ENCODE data around the gene CCR8. TPM values are rescaled to one million over a fixed set of nuclear protein-coding genes. Genes with fewer than 3 reads are reported as not detected.

Gene CCR8
- polyA plus RNA-seq, 4 donors: 0.09 TPM; not detected in 3

- Histone ChIP-seq H3K36me3 (ENCODE audit: control insufficient read depth in 3 of 3, insufficient read depth in 2 of 3, low read depth in 1 of 3, low read length in 3 of 3) (no peaks in the 10 kb centered on the region), H3K4me3 (ENCODE audit: low read depth in 1 of 3, low read length in 3 of 3) (no peak overlapping the region), H3K27me3 (ENCODE audit: control insufficient read depth in 3 of 3, insufficient read depth in 3 of 3, low read length in 3 of 3) (no peaks in the 10 kb centered on the region), H3K27ac (ENCODE audit: low read depth in 1 of 3, low read length in 2 of 3) (no peak overlapping the region), H3K9me3 (ENCODE audit: control insufficient read depth in 2 of 2, insufficient read depth in 1 of 2, low read depth in 1 of 2, low read length in 1 of 2) (no peaks in the 10 kb centered on the region), H3K4me1 (ENCODE audit: control insufficient read depth in 3 of 3, insufficient read depth in 2 of 3, low read depth in 1 of 3, low read length in 2 of 3) (no peaks in the 10 kb centered on the region)
- WGBS, 3 donors: 58 to 62% (median 59%) methylated on average over 8 of the region's 8 CpGs
- no peak for FAIRE-seq
- DNase-seq: no peak
Observed at GRCh38 chr3:39287216-39288164, 42.0 kb upstream of the CCR8 start.

- DNase-seq: peak; percentile 80 to 88
- no peak overlapping the region for H3K27ac ChIP-seq (ENCODE audit: low read depth in 1 of 3, low read length in 2 of 3)
- no peaks in the 10 kb centered on the region for H3K9me3 ChIP-seq (ENCODE audit: control insufficient read depth in 2 of 2, insufficient read depth in 1 of 2, low read depth in 1 of 2, low read length in 1 of 2)
- H3K27me3 ChIP-seq (ENCODE audit: control insufficient read depth in 3 of 3, insufficient read depth in 3 of 3, low read length in 3 of 3): no peaks in the 10 kb centered on the region
- 27% methylated on average over 3 of the region's 3 CpGs for WGBS, 3 donors
- no peaks in the 10 kb centered on the region for H3K36me3 ChIP-seq (ENCODE audit: control insufficient read depth in 3 of 3, insufficient read depth in 2 of 3, low read depth in 1 of 3, low read length in 3 of 3)
- H3K4me3 ChIP-seq (ENCODE audit: low read depth in 1 of 3, low read length in 3 of 3): no peak overlapping the region
- H3K4me1 ChIP-seq (ENCODE audit: control insufficient read depth in 3 of 3, insufficient read depth in 2 of 3, low read depth in 1 of 3, low read length in 2 of 3): no peaks in the 10 kb centered on the region
- no peak for FAIRE-seq
Observed at GRCh38 chr3:39288300-39288808, 41.2 kb upstream of the CCR8 start.

- Histone ChIP-seq H3K4me1 (ENCODE audit: control insufficient read depth in 3 of 3, insufficient read depth in 2 of 3, low read depth in 1 of 3, low read length in 2 of 3) (no peaks in the 10 kb centered on the region), H3K36me3 (ENCODE audit: control insufficient read depth in 3 of 3, insufficient read depth in 2 of 3, low read depth in 1 of 3, low read length in 3 of 3) (no peaks in the 10 kb centered on the region), H3K27me3 (ENCODE audit: control insufficient read depth in 3 of 3, insufficient read depth in 3 of 3, low read length in 3 of 3) (no peaks in the 10 kb centered on the region), H3K9me3 (ENCODE audit: control insufficient read depth in 2 of 2, insufficient read depth in 1 of 2, low read depth in 1 of 2, low read length in 1 of 2) (no peaks in the 10 kb centered on the region), H3K27ac (ENCODE audit: low read depth in 1 of 3, low read length in 2 of 3) (no peak overlapping the region), H3K4me3 (ENCODE audit: low read depth in 1 of 3, low read length in 3 of 3) (no peak overlapping the region)
- FAIRE-seq (no peak), DNase-seq (no peak)
- 85 to 89% (median 87%) methylated on average over 4 of the region's 4 CpGs for WGBS, 3 donors
Observed at GRCh38 chr3:39289107-39289506, 40.4 kb upstream of the CCR8 start.

GRCh38 chr3:39290255-39290654, 39.3 kb upstream of the CCR8 start:
- no peaks in the 10 kb centered on the region for H3K4me1 ChIP-seq (ENCODE audit: control insufficient read depth in 3 of 3, insufficient read depth in 2 of 3, low read depth in 1 of 3, low read length in 2 of 3)
- 5 to 40% (median 22%) methylated on average over 4 of the region's 4 CpGs for WGBS, 3 donors
- no peaks in the 10 kb centered on the region for H3K9me3 ChIP-seq (ENCODE audit: control insufficient read depth in 2 of 2, insufficient read depth in 1 of 2, low read depth in 1 of 2, low read length in 1 of 2)
- H3K4me3 ChIP-seq (ENCODE audit: low read depth in 1 of 3, low read length in 3 of 3): no peak overlapping the region
- no peaks in the 10 kb centered on the region for H3K36me3 ChIP-seq (ENCODE audit: control insufficient read depth in 3 of 3, insufficient read depth in 2 of 3, low read depth in 1 of 3, low read length in 3 of 3)
- DNase-seq (peak; percentile 33 to 65), FAIRE-seq (no peak)
- no peaks in the 10 kb centered on the region for H3K27me3 ChIP-seq (ENCODE audit: control insufficient read depth in 3 of 3, insufficient read depth in 3 of 3, low read length in 3 of 3)
- peak overlapping the region in 1 of 3 donors; percentile 42 for H3K27ac ChIP-seq (ENCODE audit: low read depth in 1 of 3, low read length in 2 of 3)

GRCh38 chr3:39291903-39292329, 37.6 kb upstream of the CCR8 start:
- FAIRE-seq: no peak
- no peak overlapping the region for H3K27ac ChIP-seq (ENCODE audit: low read depth in 1 of 3, low read length in 2 of 3)
- no peaks in the 10 kb centered on the region for H3K4me1 ChIP-seq (ENCODE audit: control insufficient read depth in 3 of 3, insufficient read depth in 2 of 3, low read depth in 1 of 3, low read length in 2 of 3)
- DNase-seq: peak; percentile 63 to 72
- H3K4me3 ChIP-seq (ENCODE audit: low read depth in 1 of 3, low read length in 3 of 3): no peak overlapping the region
- no peaks in the 10 kb centered on the region for H3K9me3 ChIP-seq (ENCODE audit: control insufficient read depth in 2 of 2, insufficient read depth in 1 of 2, low read depth in 1 of 2, low read length in 1 of 2)
- WGBS, 3 donors: 23 to 28% (median 27%) methylated on average over 5 of the region's 5 CpGs
- H3K36me3 ChIP-seq (ENCODE audit: control insufficient read depth in 3 of 3, insufficient read depth in 2 of 3, low read depth in 1 of 3, low read length in 3 of 3): no peaks in the 10 kb centered on the region
- H3K27me3 ChIP-seq (ENCODE audit: control insufficient read depth in 3 of 3, insufficient read depth in 3 of 3, low read length in 3 of 3): no peaks in the 10 kb centered on the region

- peaks cover 0 to 6% of the 10 kb centered on the region in 2 donors for H3K9me3 ChIP-seq (ENCODE audit: control insufficient read depth in 2 of 2, insufficient read depth in 1 of 2, low read depth in 1 of 2, low read length in 1 of 2)
- no peaks in the 10 kb centered on the region for H3K36me3 ChIP-seq (ENCODE audit: control insufficient read depth in 3 of 3, insufficient read depth in 2 of 3, low read depth in 1 of 3, low read length in 3 of 3)
- H3K27ac ChIP-seq (ENCODE audit: low read depth in 1 of 3, low read length in 2 of 3): no peak overlapping the region
- DNase-seq: no peak
- no peak overlapping the region for H3K4me3 ChIP-seq (ENCODE audit: low read depth in 1 of 3, low read length in 3 of 3)
- no peaks in the 10 kb centered on the region for H3K27me3 ChIP-seq (ENCODE audit: control insufficient read depth in 3 of 3, insufficient read depth in 3 of 3, low read length in 3 of 3)
- no peak for FAIRE-seq
- 56 to 74% (median 66%) methylated on average over 4 of the region's 4 CpGs for WGBS, 3 donors
- H3K4me1 ChIP-seq (ENCODE audit: control insufficient read depth in 3 of 3, insufficient read depth in 2 of 3, low read depth in 1 of 3, low read length in 2 of 3): no peaks in the 10 kb centered on the region
Observed at GRCh38 chr3:39292961-39293360, 36.5 kb upstream of the CCR8 start.

- H3K27me3 ChIP-seq (ENCODE audit: control insufficient read depth in 3 of 3, insufficient read depth in 3 of 3, low read length in 3 of 3): no peaks in the 10 kb centered on the region
- no peaks in the 10 kb centered on the region for H3K36me3 ChIP-seq (ENCODE audit: control insufficient read depth in 3 of 3, insufficient read depth in 2 of 3, low read depth in 1 of 3, low read length in 3 of 3)
- H3K27ac ChIP-seq (ENCODE audit: low read depth in 1 of 3, low read length in 2 of 3): no peak overlapping the region
- WGBS, 3 donors: 80 to 85% (median 81%) methylated on average over 10 of the region's 10 CpGs
- H3K9me3 ChIP-seq (ENCODE audit: control insufficient read depth in 2 of 2, insufficient read depth in 1 of 2, low read depth in 1 of 2, low read length in 1 of 2): peaks cover 0 to 15% of the 10 kb centered on the region in 2 donors
- H3K4me3 ChIP-seq (ENCODE audit: low read depth in 1 of 3, low read length in 3 of 3): no peak overlapping the region
- H3K4me1 ChIP-seq (ENCODE audit: control insufficient read depth in 3 of 3, insufficient read depth in 2 of 3, low read depth in 1 of 3, low read length in 2 of 3): no peaks in the 10 kb centered on the region
- FAIRE-seq (no peak), DNase-seq (no peak)
Observed at GRCh38 chr3:39294446-39295183, 34.9 kb upstream of the CCR8 start.

- no peaks in the 10 kb centered on the region for H3K4me1 ChIP-seq (ENCODE audit: control insufficient read depth in 3 of 3, insufficient read depth in 2 of 3, low read depth in 1 of 3, low read length in 2 of 3)
- H3K9me3 ChIP-seq (ENCODE audit: control insufficient read depth in 2 of 2, insufficient read depth in 1 of 2, low read depth in 1 of 2, low read length in 1 of 2): peaks cover 0 to 15% of the 10 kb centered on the region in 2 donors
- no peaks in the 10 kb centered on the region for H3K36me3 ChIP-seq (ENCODE audit: control insufficient read depth in 3 of 3, insufficient read depth in 2 of 3, low read depth in 1 of 3, low read length in 3 of 3)
- H3K4me3 ChIP-seq (ENCODE audit: low read depth in 1 of 3, low read length in 3 of 3): no peak overlapping the region
- DNase-seq (no peak), FAIRE-seq (no peak)
- no peaks in the 10 kb centered on the region for H3K27me3 ChIP-seq (ENCODE audit: control insufficient read depth in 3 of 3, insufficient read depth in 3 of 3, low read length in 3 of 3)
- WGBS, 3 donors: 69 to 78% (median 76%) methylated on average over 5 of the region's 5 CpGs
- no peak overlapping the region for H3K27ac ChIP-seq (ENCODE audit: low read depth in 1 of 3, low read length in 2 of 3)
Observed at GRCh38 chr3:39295184-39295775, 34.2 kb upstream of the CCR8 start.
